HFFc6 (cell line): Measurements from ENCODE around the gene ADAMTS15. TPM values are rescaled to one million over a fixed set of nuclear protein-coding genes. Genes with fewer than 3 reads are reported as not detected.
A peak's percentile ranks its signal among the peaks of the same experiment; 100 is the strongest.

Experiments used
- DNase-seq: peaks from one replicate; pipeline ENCODE4 v3.0.0-alpha.2; 2018
- H3K27ac Mint-ChIP-seq: 2 replicates; pipeline ENCODE4 v1.8.0; 2020; ENCODE audit warnings: mild to moderate bottlenecking, mixed read lengths
- H3K27me3 Mint-ChIP-seq: 2 replicates; pipeline ENCODE4 v1.8.0; 2021; ENCODE audit warnings: mild to moderate bottlenecking, moderate library complexity, mixed read lengths; ENCODE audit not compliant: insufficient read depth
- H3K36me3 Mint-ChIP-seq: 2 replicates; pipeline ENCODE4 v1.8.0; 2021; ENCODE audit warnings: low read depth, mixed read lengths
- H3K4me1 Mint-ChIP-seq: 2 replicates; pipeline ENCODE4 v1.8.0; 2020; ENCODE audit warnings: low read depth, mixed read lengths
- H3K4me3 Mint-ChIP-seq: 2 replicates; pipeline ENCODE4 v1.8.0; 2020; ENCODE audit warnings: mild to moderate bottlenecking, moderate library complexity, mixed read lengths
- H3K9me3 Mint-ChIP-seq: 2 replicates; pipeline ENCODE4 v1.8.0; 2020; ENCODE audit warnings: mild to moderate bottlenecking, mixed read lengths
- total RNA-seq, 6 experiments: library from RNA; stranded (reverse); fragmentation: NEBNext Ultra II Directional; extraction: Animal tissue kit (Norgen Biotek cat#: 25700); gene quantifications; 2 replicates in 1 of 6; 3 replicates in 5 of 6; pipeline ENCODE4 v1.2.3, GENCODE V29; 2021
- TF ChIP-seq, protein P1 (sequence below): fragments of 200-600 bp; sonication (generic); IDR thresholded peaks from 2 replicates; pipeline ENCODE4 v1.5.0; 2021; ENCODE audit warnings: antibody characterized with exemption, mild to moderate bottlenecking

ADAMTS15 gene
- total RNA-seq, 6 experiments from 2014 or later: 0.21 to 1.1 (median 0.94) TPM

DNA sequence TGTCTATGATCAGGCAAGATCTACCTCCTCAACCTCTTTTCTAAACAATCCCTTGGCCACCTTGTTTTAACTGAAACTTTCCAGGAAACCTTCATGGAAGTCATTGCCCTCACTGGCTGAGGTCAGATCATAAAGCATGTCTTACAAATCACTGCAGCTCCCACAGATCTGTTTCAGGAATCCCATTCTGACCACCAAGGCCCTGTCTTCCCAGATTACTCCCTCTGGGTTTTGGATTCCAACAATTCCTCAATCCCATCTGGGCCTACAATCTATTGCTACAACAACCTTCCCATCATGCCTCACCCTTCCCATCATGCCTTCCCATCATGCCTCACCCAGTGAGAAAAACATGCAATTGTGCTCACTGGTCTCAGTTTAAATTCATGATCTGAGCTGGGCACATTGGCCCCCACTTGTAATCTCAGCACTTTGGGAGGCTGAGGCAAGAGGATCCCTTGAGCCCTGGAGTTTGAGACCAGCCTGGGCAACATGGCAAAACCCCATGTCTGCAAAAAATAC lies 15.9 kb downstream of the ADAMTS15 start:
- TF ChIP-seq, protein P1, sequence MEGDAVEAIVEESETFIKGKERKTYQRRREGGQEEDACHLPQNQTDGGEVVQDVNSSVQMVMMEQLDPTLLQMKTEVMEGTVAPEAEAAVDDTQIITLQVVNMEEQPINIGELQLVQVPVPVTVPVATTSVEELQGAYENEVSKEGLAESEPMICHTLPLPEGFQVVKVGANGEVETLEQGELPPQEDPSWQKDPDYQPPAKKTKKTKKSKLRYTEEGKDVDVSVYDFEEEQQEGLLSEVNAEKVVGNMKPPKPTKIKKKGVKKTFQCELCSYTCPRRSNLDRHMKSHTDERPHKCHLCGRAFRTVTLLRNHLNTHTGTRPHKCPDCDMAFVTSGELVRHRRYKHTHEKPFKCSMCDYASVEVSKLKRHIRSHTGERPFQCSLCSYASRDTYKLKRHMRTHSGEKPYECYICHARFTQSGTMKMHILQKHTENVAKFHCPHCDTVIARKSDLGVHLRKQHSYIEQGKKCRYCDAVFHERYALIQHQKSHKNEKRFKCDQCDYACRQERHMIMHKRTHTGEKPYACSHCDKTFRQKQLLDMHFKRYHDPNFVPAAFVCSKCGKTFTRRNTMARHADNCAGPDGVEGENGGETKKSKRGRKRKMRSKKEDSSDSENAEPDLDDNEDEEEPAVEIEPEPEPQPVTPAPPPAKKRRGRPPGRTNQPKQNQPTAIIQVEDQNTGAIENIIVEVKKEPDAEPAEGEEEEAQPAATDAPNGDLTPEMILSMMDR: no peak
- Mint-ChIP-seq H3K4me1 (no peaks in the 10 kb centered on the region), H3K36me3 (no peaks in the 10 kb centered on the region; the same call in 1 of the 2 replicates), H3K4me3 (no peak overlapping the region), H3K27me3 (peaks cover 12% of the 10 kb centered on the region), H3K9me3 (no peaks in the 10 kb centered on the region), H3K27ac (no peak overlapping the region)
- peak; percentile 3 for DNase-seq

DNA sequence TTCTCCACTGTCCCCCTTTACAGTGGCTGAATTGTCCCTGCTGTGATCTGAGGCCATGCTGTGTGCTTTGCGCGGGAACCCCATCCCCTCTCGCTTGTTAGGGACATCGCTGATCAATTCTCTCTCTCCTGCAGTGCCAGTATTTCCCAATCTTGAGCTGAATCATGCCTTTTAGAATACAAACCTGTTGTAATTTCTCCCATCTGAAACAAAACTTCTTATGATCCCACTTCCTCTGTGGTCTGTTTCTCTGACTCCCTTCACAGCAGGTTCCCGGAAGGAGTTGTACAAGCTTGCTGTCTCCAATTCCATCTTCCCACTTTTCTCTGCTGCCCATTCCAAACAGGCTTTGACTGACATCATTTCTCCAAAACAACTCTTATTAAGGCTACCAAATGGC lies 16.8 kb downstream of the ADAMTS15 start:
- peaks cover 9% of the 10 kb centered on the region for H3K27me3 Mint-ChIP-seq
- TF ChIP-seq, protein P1: no peak
- no peaks in the 10 kb centered on the region; the same call in 1 of the 2 replicates for H3K36me3 Mint-ChIP-seq
- no peak overlapping the region for H3K4me3 Mint-ChIP-seq
- H3K9me3 Mint-ChIP-seq: no peaks in the 10 kb centered on the region
- no peak for DNase-seq
- H3K27ac Mint-ChIP-seq: no peak overlapping the region
- H3K4me1 Mint-ChIP-seq: no peaks in the 10 kb centered on the region

DNA sequence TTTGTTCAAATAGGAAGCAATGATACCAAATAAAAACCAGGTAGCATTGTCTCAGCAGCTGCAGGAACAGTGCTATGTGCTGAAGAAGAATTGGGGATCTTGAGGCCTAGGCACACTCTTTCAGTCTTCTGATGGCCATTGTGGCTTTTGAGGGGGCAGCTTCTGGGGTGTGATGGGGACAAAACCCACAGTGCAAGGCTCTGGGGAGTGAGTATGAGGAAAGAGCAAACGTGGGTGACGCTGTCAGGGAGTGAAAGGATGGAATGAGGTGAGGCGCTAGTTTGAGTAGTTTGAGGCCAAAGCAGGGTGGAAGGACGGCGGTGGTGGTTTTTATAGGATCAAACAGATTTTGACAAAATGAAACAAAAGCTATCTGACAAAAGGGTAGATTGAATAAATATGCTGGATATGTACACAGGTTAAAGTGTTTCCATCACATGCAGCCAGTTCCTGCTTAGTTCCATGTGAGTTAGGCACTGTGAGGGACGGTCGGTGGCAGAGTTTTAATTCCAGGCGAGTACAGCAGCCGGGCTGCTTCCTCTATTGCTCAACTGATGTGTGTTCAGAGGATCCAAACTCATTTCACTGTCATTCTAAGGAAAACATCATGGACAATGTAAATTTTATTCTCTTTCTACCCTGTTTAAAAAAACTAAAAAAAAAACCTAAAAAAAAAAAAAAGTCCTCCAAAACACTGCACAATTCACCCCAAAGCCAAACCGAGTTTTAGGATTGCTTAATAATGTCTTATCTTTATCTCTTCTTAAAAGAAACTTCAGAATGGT lies 18.9 kb downstream of the ADAMTS15 start:
- H3K27ac Mint-ChIP-seq: no peak overlapping the region
- no peaks in the 10 kb centered on the region; the same call in 1 of the 2 replicates for H3K36me3 Mint-ChIP-seq
- H3K27me3 Mint-ChIP-seq: peaks cover 5% of the 10 kb centered on the region
- no peaks in the 10 kb centered on the region for H3K9me3 Mint-ChIP-seq
- no peak for DNase-seq
- no peak overlapping the region for H3K4me3 Mint-ChIP-seq
- H3K4me1 Mint-ChIP-seq: no peaks in the 10 kb centered on the region
- TF ChIP-seq, protein P1: no peak

DNA sequence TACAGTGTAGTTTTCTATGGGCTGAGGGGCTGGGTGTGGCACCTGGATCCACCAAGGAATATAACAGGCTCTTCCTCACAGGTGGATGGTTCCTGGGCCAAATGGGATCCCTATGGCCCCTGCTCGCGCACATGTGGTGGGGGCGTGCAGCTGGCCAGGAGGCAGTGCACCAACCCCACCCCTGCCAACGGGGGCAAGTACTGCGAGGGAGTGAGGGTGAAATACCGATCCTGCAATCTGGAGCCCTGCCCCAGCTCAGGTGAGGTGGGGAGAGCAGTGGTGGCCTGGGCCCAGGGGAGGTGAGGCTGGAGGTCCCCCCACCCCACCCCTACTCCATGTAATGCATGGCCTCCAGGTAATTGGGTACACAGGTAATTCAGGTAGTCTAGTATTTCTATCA lies 20.7 kb downstream of the ADAMTS15 start:
- DNase-seq: no peak
- H3K9me3 Mint-ChIP-seq: no peaks in the 10 kb centered on the region
- H3K4me3 Mint-ChIP-seq: no peak overlapping the region
- H3K27me3 Mint-ChIP-seq: no peaks in the 10 kb centered on the region; the same call in 1 of the 2 replicates
- H3K36me3 Mint-ChIP-seq: no peaks in the 10 kb centered on the region; the same call in 1 of the 2 replicates
- TF ChIP-seq, protein P1: no peak
- H3K4me1 Mint-ChIP-seq: no peaks in the 10 kb centered on the region
- H3K27ac Mint-ChIP-seq: no peak overlapping the region

DNA sequence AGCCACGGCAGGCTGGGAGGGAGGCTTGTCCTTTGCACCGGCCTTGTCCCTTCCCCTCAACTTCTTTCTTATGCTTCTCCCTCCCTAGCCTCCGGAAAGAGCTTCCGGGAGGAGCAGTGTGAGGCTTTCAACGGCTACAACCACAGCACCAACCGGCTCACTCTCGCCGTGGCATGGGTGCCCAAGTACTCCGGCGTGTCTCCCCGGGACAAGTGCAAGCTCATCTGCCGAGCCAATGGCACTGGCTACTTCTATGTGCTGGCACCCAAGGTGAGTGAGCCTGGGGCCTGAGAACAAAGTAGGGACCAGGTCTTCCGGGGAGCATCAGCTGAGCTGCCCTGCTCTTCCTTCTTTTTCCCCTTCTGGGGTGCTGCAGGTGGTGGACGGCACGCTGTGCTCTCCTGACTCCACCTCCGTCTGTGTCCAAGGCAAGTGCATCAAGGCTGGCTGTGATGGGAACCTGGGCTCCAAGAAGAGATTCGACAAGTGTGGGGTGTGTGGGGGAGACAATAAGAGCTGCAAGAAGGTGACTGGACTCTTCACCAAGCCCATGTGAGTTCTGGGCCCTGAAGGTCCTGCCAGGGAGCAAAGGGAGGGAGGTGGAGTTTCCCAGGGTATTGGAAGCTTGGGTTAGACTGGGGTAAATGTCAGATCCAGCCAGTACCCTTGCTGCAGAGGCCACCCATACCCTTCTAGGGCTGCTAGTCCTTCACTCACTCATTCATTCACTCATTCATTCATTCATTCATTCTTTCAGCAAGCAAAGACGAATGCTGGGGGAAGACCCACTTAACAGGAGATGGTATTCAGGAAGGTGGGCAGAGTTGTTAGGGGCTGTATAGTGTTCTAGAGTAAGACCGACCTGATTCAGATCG lies 22.6 kb downstream of the ADAMTS15 start:
- no peaks in the 10 kb centered on the region; the same call in 1 of the 2 replicates for H3K27me3 Mint-ChIP-seq
- no peak for DNase-seq
- H3K4me3 Mint-ChIP-seq: no peak overlapping the region
- H3K4me1 Mint-ChIP-seq: 0 out of 2 replicates have a peak, but pooled peaks cover 6% of the 10 kb centered on the region
- no peak overlapping the region for H3K27ac Mint-ChIP-seq
- H3K36me3 Mint-ChIP-seq: no peaks in the 10 kb centered on the region
- no peaks in the 10 kb centered on the region for H3K9me3 Mint-ChIP-seq
- TF ChIP-seq, protein P1: no peak
